Hippocampal formation (tissue), 2 donors: Measurements from ENCODE around the gene TFR2.
A peak's percentile ranks its signal among the peaks of the same experiment; 100 is the strongest.

Source experiments
- DNase-seq, 2 donors: peaks; one replicate each; lab custom pipeline; 2025; lab: John Stamatoyannopoulos, UW

The TFR2 gene

DNA sequence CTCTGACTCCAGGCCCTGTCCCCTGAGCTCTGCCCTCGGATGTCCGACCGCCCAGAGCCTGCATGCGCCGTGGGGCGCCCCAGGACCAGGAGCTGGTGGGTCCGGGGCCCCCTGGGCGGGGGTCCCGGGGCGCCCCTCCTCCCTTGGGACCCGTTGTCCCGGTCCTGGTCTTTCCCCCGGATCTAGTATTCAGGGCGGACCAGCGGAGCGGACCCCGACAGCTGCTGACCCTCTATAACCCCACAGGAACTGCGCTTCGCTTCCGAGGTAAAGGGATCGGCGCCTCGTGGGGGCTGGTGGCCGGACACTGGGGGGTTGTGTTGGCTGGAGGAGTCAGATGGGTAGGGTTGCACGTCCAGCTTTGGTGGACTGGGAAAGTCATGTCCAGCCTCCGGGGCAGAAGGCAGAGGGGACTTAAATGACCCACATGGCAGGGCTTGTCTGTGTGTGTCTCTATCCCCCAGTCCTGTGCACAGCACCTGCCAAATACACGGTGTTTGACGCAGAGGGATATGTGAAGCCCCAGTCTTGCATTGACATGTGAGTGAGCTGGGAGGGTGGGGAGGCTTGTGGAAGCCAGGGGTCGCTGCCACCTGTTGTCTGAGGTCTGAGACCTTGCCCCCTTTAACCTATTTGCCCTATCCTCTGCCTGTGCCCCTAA lies 28.5 kb downstream of the TFR2 start:
- DNase-seq = no peak

DNA sequence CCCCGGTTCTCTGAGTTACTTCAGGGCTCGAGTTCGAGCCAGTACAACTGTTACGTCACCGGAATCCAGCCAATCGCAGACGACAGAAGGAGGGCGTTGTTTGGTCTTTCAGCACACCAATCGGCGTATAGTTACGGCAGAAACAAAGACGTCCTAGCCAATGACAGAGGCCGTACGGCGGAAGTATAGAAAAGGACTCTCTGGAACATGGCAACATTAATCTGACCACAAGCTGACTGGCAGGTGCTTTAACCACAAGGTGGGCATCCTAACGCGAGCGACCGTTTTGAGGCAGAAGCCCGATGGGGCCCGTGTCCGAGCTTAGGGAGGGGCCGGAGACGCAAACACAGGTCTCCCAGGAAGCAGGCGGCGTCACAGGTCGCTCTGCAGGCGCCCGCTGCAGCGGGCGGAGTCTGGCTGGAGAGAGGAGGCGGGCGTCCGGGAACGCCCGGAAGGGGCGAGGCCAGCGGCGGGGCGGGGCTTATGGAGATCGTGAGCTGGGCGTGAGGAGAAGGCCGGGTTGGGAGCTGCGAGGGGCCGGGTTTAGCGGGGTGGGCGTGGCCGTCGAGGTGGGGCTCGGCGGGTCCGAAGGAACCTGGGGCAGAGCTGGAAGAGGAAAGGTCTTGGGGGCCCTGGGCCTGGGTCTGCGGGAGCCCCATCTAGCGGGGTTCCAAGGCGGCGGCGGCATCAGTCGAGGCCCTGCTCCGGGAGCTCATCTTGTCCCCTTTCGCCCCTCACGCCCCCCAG lies 29.2 kb downstream of the TFR2 start, which contains the start of gene MOSPD3:
Gene MOSPD3 (plus strand): TSS at position 558 of the 747 bp plus-strand sequence. CDS start 252 bp downstream, outside the sequence.
- peak; percentile 98 to 99 for DNase-seq

- DNase-seq = no peak
Observed at GRCh38 chr7:100609958-100610357, 31.4 kb downstream of the TFR2 start.

- no peak for DNase-seq
Observed at GRCh38 chr7:100607111-100607510, 34.2 kb downstream of the TFR2 start.

GRCh38 chr7:100606313-100606712 lies 35.0 kb downstream of the TFR2 start:
- no peak for DNase-seq

DNA sequence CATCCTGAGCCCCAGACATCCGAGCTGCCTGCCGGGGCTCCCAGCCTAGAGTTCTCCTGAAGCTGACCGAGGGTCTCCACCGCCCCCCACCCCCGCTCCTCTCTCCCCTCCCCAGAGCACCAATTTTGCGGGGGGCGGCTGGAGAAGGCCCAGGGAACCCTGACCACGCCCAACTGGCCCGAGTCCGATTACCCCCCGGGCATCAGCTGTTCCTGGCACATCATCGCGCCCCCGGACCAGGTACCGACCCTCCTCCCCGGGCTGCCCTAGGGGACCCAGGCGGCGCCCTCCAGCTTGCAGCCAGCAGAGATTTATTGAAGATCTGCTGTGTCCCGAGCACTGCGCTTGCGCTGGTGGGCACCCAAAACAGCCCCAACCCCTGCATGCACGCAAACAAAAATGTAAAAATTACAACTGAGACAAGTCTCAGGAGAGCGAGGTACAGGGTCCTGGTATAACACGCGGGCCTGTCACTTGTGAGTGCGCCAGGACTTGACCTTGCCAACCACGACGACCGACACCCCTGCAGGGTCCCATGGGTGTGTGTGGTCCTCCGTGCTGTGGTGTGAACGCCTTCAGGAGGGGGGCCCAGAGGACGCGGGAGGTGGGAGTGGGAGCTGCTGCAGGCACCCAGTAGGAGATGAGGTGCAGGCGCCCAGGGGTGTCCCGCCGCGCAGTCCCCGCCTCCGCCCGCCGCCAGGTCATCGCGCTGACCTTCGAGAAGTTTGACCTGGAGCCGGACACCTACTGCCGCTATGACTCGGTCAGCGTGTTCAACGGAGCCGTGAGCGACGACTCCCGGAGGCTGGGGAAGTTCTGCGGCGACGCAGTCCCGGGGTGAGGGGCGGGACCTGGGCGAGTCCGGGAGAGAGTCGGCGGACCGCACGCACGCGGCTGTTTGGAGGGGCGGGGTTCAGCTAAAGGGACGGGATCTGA lies 36.1 kb downstream of the TFR2 start:
- DNase-seq = no peak

- peak in 1 of 2 donors; percentile 37 for DNase-seq
Observed at GRCh38 chr7:100604028-100604975, 37.0 kb downstream of the TFR2 start.

GRCh38 chr7:100603726-100604027 lies 37.7 kb downstream of the TFR2 start:
- DNase-seq = no peak

DNA sequence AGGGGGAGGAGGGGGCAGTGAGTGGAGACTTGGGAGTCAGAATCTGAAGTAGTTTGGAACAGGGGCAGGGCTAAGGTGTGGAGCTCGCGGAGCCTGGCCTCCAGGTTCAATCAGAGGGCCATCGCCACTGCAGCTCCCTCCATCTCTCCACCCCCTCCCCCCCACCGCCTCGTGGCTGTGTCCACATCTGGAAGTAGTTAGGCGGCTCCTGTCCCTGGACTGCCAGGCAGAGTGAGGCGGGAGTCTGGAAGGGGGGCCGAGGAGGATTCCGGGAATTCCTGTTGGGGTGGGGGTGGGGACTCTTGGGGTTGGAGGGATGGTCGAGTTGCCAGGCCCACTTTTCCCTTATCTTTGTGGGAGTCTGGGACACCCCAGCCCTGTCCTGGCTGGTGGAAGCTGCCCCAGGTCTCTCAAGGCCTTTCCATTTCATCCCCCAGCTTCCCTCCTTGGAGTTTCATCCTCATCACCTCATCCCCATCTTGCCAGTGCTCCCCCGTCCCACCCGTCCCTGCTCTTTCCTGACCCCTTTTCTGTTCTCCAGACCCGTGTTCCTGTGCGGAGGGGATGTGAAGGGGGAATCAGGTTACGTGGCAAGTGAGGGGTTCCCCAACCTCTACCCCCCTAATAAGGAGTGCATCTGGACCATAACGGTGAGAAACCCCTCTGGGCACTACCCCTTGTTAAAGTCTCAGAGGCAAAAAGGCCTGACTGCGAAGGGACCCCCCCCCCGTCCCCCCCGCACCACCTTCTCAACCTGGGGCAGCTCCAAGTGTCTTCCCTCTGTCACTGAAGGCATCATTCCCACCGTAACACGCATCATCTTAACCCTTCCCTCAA lies 38.2 kb downstream of the TFR2 start:
- no peak for DNase-seq

GRCh38 chr7:100600730-100601038 lies 40.7 kb downstream of the TFR2 start:
- DNase-seq = no peak

DNA sequence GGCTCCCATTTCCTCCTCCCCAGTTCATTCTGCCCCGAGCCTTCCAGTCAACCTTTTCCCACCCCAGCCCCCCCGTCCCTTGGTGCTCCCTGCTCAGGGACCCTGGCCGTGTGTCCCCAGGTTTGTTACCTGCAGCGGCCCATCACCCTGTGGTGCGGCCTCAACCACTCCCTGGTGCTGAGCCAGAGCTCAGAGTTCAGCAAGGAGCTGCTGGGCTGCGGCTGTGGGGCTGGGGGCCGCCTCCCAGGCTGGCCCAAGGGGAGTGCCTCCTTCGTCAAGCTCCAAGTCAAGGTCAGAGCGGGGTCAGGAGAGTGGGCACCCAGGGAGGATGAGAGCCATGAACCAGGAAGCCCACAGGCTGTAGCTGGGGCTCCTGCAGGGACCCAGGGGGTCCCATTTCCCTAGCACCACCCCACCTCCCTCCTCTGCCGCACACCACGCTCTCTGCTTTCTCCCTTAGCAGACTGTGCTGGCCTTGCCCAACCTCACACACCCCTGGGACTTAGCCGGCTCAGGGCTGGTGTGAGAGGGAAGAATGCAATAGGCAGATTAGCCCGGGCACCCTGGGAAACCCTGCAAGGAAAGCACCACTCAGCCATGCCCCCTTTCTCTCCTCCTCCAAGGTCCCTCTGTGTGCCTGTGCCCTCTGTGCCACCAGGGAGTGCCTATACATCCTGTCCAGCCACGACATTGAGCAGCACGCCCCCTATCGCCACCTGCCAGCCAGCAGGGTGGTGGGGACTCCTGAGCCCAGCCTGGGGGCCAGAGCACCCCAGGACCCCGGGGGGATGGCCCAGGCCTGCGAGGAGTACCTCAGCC lies 41.2 kb downstream of the TFR2 start:
- DNase-seq = no peak

DNA sequence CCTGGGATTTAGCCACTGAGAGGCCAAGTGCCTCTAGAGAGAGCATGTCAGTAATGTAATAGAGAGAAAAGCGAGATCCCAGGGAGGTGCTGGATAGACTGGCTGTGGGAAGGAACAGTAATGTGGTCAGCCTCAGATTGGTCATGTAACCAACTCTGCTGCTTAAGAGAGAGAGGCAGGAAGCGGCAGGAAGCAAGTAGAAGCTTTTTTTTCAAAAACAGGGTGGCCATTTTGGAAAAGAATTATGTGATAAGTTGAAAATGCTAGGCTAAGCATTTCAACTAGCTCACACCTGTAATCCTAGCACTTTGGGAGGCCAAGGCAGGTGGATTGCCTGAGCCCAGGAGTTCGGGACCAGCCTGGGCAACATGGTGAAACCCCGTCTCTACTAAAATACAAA lies 42.9 kb downstream of the TFR2 start:
- no peak for DNase-seq

DNA sequence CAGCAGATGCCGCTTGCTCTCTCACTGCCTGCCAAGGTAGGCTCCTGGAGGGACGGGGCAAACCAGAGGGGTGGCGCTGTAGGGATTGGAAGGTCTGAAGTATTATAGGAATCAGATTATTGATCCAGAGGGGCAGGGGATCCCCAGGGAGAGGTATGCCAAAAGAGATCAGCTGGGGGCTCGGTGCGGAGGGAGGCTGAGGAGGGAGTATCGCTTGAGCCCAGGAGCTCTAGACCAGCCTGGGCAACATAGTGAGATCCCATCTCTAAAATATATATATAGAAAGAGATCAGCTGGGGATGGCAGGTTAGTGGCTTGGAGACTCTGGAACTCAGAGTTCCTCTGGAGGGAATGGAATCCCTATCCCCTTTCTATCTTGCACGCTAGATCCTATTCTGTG lies 46.2 kb downstream of the TFR2 start:
- no peak for DNase-seq

DNA sequence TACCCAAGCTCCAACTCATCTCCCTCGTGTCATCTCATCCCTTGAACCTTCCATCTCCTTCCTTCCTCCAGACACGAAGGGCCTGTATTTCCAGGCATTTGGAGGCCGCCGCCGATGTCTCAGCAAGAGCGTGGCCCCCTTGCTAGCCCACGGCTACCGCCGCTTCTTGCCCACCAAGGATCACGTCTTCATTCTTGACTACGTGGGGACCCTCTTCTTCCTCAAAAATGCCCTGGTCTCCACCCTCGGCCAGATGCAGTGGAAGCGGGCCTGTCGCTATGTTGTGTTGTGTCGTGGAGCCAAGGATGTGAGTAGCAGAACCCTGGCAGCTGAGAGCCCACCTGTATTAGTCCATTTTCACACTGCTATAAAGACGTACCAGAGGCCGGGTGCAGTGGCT lies 49.8 kb downstream of the TFR2 start:
- DNase-seq = no peak

DNA sequence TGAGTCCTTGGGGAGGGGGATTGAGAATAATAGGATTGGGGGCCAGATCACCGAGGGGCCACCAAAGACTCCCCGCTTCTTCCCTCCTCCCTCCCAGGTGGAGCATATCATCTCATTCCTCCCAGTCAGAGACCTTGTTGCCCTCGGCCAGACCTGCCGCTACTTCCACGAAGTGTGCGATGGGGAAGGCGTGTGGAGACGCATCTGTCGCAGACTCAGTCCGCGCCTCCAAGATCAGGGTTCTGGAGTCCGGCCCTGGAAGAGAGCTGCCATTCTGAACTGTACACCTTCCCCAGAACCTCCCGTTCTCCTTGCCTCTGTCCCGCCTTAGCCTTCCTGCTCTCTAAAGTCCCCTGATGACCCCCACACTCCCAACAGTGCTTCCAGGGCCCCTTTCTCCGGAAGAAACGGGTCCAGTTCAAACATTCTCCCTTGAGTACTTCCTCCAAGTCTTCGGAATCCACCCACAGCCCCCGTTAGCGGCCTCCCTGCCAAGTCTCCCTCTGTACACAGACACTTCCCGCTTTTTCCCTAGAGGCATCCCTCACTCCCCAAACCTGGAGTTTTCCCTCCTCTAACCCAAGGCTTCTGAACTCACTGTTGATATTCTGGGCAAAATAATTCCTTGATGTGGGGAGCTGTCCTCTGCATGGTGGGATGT lies 51.1 kb downstream of the TFR2 start:
- no peak for DNase-seq

DNA sequence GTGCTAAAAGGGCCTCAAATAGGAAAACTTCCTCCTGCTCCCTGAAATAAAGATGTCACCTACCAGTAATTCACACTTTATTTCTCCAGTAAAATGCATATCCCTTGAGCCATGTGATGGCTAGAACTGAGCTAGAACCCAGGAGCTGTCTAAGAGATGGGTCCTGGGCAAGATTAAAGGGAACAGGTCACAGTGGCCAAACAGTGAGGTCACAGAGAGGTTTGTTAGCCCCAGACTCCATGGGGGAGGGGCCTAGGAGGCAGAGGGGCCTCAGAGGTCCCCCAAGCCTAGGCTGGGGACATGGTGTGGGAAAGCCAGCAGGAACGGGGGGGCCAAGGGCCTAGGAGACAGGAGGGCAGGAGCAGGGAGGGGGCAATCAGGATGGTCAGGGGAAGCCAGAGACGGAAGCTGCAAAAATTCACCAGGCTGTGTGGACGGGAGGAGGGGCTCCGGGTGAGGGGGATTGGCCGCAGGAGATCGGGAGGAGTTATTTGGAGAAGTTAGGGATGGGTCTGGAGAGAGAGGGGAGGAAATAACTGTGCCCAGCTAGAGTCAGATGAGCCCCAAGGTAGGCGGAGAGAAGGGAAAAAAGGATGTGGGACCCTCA lies 51.9 kb downstream of the TFR2 start:
- DNase-seq = no peak

DNA sequence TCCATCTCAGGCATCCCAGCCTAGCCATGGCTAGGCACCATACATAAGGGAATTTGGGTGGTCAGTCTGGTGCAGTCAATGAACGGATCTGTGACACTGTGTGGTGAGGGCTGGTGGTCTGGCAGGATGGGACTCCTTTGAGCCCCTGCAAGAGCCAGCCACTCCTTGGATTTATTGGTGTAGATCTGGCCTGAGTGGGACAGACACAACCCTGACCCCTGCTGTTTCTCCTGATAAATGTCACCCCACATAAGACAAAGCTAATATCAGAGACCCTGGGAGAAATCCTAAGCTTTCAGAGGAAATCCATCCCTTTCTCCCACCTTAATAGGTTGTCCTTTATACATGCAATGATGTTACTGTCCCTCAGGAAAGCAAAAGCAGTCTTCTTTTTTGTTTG lies 52.9 kb downstream of the TFR2 start:
- DNase-seq = no peak

DNA sequence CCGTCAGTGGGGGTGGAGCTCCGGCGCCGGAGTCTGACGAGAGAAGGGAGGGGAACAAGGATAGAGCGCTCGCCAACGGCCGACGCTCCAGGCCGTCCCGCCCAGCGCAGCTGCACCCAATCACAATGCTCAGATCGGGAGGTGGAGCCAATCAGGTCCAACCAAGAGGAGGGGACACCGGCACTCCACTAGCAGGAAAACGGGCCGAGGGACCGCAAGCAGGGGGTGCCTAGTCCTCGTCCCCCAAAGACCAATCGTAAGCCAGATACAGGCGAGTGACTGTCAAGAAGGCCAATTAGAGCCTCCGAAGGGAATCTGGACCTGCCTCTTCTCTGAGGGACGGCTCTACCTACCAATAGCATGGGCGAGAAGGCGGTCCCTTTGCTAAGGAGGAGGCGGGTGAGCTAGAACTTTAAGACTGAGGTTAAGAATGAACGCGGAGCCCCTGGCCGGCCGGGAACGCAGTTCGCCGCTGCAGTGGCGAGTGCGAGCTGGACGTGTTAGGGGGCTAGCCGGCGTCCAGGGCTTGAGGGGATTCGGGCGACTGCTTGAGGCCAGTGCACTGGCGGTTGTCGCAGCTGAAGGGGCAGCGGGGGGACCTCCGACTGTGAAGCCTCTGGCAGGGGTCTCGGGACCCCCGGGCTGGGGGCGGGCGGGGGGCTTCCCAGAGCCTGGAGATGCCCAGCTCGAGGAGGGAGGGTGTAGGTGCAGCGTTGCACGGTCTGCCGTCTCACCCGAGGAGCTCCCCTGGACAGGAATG lies 54.9 kb downstream of the TFR2 start, which contains the start of gene FBXO24:
Gene FBXO24 (plus strand): TSS at position 63 of the 760 bp plus-strand sequence. CDS start 298 bp downstream, at position 361.
- DNase-seq = peak; percentile 100
